Hepatocyte (in vitro differentiated cells): ENCODE measurements around the gene COX4I1. TPM values are rescaled to one million over a fixed set of nuclear protein-coding genes. Genes with fewer than 3 reads are reported as not detected.

Source experiments
- DNase-seq: peaks from one replicate; pipeline ENCODE4 v3.0.0-alpha.2; 2016; ENCODE audit warnings: low spot score
- H2AFZ ChIP-seq: fragments of 200-600 bp; sonication (generic); 2 replicates; pipeline ENCODE4 v1.6.0; 2016; ENCODE audit warnings: antibody characterized with exemption, mild to moderate bottlenecking
- H3K27ac ChIP-seq: fragments of 200-600 bp; sonication (generic); 2 replicates; pipeline ENCODE4 v1.5.1; 2016; ENCODE audit warnings: mild to moderate bottlenecking
- H3K27me3 ChIP-seq: fragments of 200-600 bp; sonication (generic); 2 replicates; pipeline ENCODE4 v1.6.1; 2016
- H3K36me3 ChIP-seq: fragments of 200-600 bp; sonication (generic); replicated peaks from 2 replicates; pipeline ENCODE4 v1.5.1; 2016; ENCODE audit warnings: low read depth; ENCODE audit not compliant: insufficient read depth
- H3K4me1 ChIP-seq: fragments of 200-600 bp; sonication (generic); 2 replicates; pipeline ENCODE4 v1.5.1; 2016; ENCODE audit warnings: mild to moderate bottlenecking, moderate library complexity; ENCODE audit not compliant: insufficient read depth
- H3K4me2 ChIP-seq: fragments of 200-600 bp; sonication (generic); 2 replicates; pipeline ENCODE4 v1.6.0; 2016
- H3K4me3 ChIP-seq: fragments of 200-600 bp; sonication (generic); 2 replicates; pipeline ENCODE4 v1.5.1; 2016; ENCODE audit warnings: mild to moderate bottlenecking
- H3K79me2 ChIP-seq: fragments of 200-600 bp; sonication (generic); 2 replicates; pipeline ENCODE4 v1.6.0; 2017; ENCODE audit warnings: mild to moderate bottlenecking
- H3K9me2 ChIP-seq: fragments of 200-600 bp; sonication (generic); replicated peaks from 2 replicates; pipeline ENCODE4 v1.6.0; 2017; ENCODE audit warnings: mild to moderate bottlenecking; ENCODE audit not compliant: insufficient read depth
- H3K9me3 ChIP-seq: fragments of 200-600 bp; sonication (generic); 2 replicates; pipeline ENCODE4 v1.5.1; 2016; ENCODE audit warnings: low read depth, mild to moderate bottlenecking
- H4K20me1 ChIP-seq: fragments of 200-600 bp; sonication (generic); 2 replicates; pipeline ENCODE4 v1.6.0; 2016; ENCODE audit warnings: mild to moderate bottlenecking; ENCODE audit not compliant: insufficient read depth, poor library complexity, severe bottlenecking
- EZH2 ChIP-seq: fragments of 200-600 bp; sonication (generic); IDR thresholded peaks from 2 replicates; pipeline ENCODE4 v1.6.1; 2016; ENCODE audit warnings: antibody characterized with exemption, mild to moderate bottlenecking, borderline replicate concordance
- EZH2phosphoT487 ChIP-seq: fragments of 200-600 bp; sonication (generic); IDR thresholded peaks from one replicate; pipeline ENCODE4 v1.6.1; 2018; ENCODE audit warnings: antibody characterized with exemption, mild to moderate bottlenecking, low read depth, moderate library complexity; ENCODE audit not compliant: unreplicated experiment, severe bottlenecking
- WGBS: methylation state at CpG from one replicate; pipeline ENCODE4 v1.1.6; 2016; ENCODE audit warnings: low lambda C conversion rate; ENCODE audit errors: missing lambda C conversion rate; 5-methylcytosine and 5-hydroxymethylcytosine counted together
- polyA plus RNA-seq: library from polyadenylated mRNA; unstranded; fragments of >200 nt; fragmentation: Nextera tagmentation; extraction: Ambion mirVana; gene quantifications from 2 replicates; pipeline ENCODE4 v1.2.1, GENCODE V29; 2016
- total RNA-seq: library from RNA; depleted of rRNA; stranded (reverse); fragments of >200 nt; gene quantifications from 2 replicates; pipeline ENCODE4 v1.2.3, GENCODE V29; 2014
- TF ChIP-seq, protein P1 (sequence below): fragments of 200-600 bp; sonication (generic); IDR thresholded peaks from 2 replicates; pipeline ENCODE4 v1.5.1; 2016; ENCODE audit warnings: antibody characterized with exemption, mild to moderate bottlenecking; ENCODE audit not compliant: poor library complexity

COX4I1 gene
- total and polyA plus RNA-seq, 2 experiments from 2014 or later, result 449 to 655 TPM

DNA sequence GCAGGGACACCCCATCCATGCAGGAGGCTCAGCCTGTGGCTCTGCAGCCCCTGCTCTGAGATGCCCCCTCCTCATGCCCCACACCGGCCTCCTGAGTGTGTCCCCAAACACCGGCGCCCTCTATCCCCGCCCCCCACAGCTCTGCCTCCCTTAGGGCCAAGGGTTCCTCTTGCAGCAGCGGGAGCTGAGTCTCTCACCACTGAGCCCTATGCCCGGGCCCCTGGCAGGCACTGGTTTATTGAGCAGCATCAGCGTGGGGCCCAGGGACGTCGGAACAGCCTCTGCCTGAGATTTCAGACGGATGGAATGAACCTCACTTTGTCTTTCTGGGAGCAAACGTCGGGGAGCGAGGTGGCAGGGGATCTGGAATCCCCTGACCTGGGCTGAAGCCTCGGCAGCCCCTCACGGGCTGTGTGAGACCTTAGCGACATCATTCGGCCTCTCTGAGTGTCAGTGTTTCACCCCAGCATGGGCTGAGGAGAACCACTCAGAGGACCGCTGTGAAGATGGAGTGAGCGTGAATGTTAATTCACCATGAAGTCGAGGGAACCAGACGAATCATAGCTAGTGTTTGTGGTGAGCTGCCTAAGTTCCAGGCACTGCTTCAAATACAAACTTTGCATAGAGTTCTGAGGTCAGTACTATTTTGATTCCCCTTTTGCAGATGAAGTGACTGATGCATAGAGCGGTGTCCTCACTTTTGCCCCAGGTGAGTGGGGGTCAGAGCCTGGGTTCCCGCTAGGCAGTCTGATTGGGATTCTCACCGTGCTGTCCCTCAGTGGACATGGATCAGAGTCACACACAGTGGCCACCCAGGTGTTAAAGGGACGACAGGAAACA is 43.3 kb upstream of the COX4I1 start:
- no peaks in the 10 kb centered on the region for H4K20me1 ChIP-seq
- WGBS, result 81% methylated on average over 24 of the region's 25 CpGs
- no peak for DNase-seq
- no peaks in the 10 kb centered on the region for H3K36me3 ChIP-seq
- no peak overlapping the region for H3K4me3 ChIP-seq
- H3K79me2 ChIP-seq, result no peaks in the 10 kb centered on the region
- no peak overlapping the region for H2AFZ ChIP-seq
- no peak overlapping the region for H3K4me2 ChIP-seq
- H3K27me3 ChIP-seq, result peaks cover 15% of the 10 kb centered on the region
- no peaks in the 10 kb centered on the region for H3K9me3 ChIP-seq
- H3K9me2 ChIP-seq, result no peaks in the 10 kb centered on the region
- no peak overlapping the region for H3K27ac ChIP-seq
- peaks cover 3% of the 10 kb centered on the region for H3K4me1 ChIP-seq
- TF ChIP-seq EZH2phosphoT487 (no peak), EZH2 (no peak)
- TF ChIP-seq, protein P1, sequence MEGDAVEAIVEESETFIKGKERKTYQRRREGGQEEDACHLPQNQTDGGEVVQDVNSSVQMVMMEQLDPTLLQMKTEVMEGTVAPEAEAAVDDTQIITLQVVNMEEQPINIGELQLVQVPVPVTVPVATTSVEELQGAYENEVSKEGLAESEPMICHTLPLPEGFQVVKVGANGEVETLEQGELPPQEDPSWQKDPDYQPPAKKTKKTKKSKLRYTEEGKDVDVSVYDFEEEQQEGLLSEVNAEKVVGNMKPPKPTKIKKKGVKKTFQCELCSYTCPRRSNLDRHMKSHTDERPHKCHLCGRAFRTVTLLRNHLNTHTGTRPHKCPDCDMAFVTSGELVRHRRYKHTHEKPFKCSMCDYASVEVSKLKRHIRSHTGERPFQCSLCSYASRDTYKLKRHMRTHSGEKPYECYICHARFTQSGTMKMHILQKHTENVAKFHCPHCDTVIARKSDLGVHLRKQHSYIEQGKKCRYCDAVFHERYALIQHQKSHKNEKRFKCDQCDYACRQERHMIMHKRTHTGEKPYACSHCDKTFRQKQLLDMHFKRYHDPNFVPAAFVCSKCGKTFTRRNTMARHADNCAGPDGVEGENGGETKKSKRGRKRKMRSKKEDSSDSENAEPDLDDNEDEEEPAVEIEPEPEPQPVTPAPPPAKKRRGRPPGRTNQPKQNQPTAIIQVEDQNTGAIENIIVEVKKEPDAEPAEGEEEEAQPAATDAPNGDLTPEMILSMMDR, result no peak

DNA sequence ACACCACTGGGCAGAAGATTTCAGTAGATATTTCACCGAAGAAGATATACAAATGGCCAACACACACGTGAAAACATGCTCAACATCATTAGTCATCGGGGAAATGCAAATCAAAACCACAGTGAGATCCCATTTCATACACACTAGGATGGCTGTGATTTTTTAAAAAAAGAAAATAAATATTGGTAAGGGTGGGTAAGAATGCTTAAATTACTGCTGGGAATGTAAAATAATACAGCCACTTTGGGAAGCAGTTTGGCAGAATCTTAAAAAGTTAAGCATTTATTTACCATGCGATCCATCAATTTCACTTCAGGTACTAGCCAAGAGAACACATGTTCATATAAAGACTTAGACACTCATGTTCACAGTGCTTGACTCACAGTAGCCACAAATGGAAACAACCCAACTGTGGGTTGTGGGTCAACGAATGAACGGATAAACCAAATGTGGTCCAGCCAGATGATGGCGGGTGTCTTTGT is 42.1 kb upstream of the COX4I1 start:
- 78% methylated on average over 7 of the region's 7 CpGs for WGBS
- no peaks in the 10 kb centered on the region for H3K79me2 ChIP-seq
- H4K20me1 ChIP-seq, result no peaks in the 10 kb centered on the region
- H3K4me3 ChIP-seq, result no peak overlapping the region
- H2AFZ ChIP-seq, result no peak overlapping the region
- TF ChIP-seq, protein P1, result no peak
- TF ChIP-seq EZH2phosphoT487, result no peak
- TF ChIP-seq EZH2, result no peak
- no peak for DNase-seq
- no peaks in the 10 kb centered on the region for H3K9me3 ChIP-seq
- H3K4me2 ChIP-seq, result no peak overlapping the region
- no peaks in the 10 kb centered on the region for H3K36me3 ChIP-seq
- H3K27me3 ChIP-seq, result peaks cover 4% of the 10 kb centered on the region
- no peaks in the 10 kb centered on the region for H3K9me2 ChIP-seq
- no peaks in the 10 kb centered on the region for H3K4me1 ChIP-seq
- H3K27ac ChIP-seq, result no peak overlapping the region

DNA sequence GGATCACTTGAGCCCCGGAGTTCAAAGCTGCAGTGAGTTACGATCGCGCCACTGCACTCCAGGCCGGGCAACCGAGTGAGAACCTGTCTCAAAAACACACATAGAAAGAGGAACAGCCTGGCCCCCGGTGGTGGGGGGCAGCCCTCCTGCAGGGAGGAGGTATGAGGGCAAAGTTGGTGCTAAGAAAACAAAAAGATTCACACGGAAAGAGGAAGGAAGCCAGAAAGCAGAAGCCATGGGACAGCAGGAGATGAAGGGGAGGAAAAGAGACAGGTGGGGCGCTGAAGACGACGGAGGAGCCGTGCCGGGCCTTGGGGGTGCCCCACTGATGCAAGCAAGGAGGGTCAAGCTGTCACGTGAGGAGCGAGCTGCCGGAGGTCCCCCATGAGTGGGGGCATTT is 40.4 kb upstream of the COX4I1 start:
- Histone ChIP-seq H4K20me1 (no peaks in the 10 kb centered on the region), H3K4me1 (no peaks in the 10 kb centered on the region), H2AFZ (no peak overlapping the region), H3K36me3 (no peaks in the 10 kb centered on the region), H3K79me2 (no peaks in the 10 kb centered on the region), H3K27me3 (no peaks in the 10 kb centered on the region), H3K9me2 (no peaks in the 10 kb centered on the region), H3K9me3 (no peaks in the 10 kb centered on the region), H3K4me2 (no peak overlapping the region), H3K27ac (no peak overlapping the region), H3K4me3 (no peak overlapping the region)
- TF ChIP-seq EZH2, result no peak
- TF ChIP-seq, protein P1, result no peak
- no peak for TF ChIP-seq EZH2phosphoT487
- no peak for DNase-seq
- WGBS, result 81% methylated on average over 16 of the region's 16 CpGs
